Vagina (tissue), 2 donors: ENCODE data around the gene SPTLC1. TPM values are rescaled to one million over a fixed set of nuclear protein-coding genes. Genes with fewer than 3 reads are reported as not detected.
"Not testable (repeated sequence)": the region's sequence is repeated elsewhere in the genome, so short reads cannot be mapped to it uniquely, and the experiment has no call there.

Experiments
- DNase-seq, 2 donors: peaks; one replicate each; pipeline ENCODE4 v3.0.0-alpha.2; 2017; ENCODE audit errors: extremely low spot score in 2 of 2
- H3K27ac ChIP-seq: fragments of 200-600 bp; sonication (generic); one replicate; pipeline ENCODE4 v1.5.1; 2019
- H3K27me3 ChIP-seq: fragments of 200-600 bp; sonication (generic); one replicate; pipeline ENCODE4 v1.5.1; 2019
- H3K36me3 ChIP-seq, 2 donors: fragments of 200-600 bp; sonication (generic); one replicate each; pipeline ENCODE4 v1.5.1; 2017 to 2019
- H3K4me1 ChIP-seq: fragments of 200-600 bp; sonication (generic); one replicate; pipeline ENCODE4 v1.5.1; 2019
- H3K4me3 ChIP-seq, 2 donors: fragments of 200-600 bp; sonication (generic); 1 replicate in 1 of 2; 2 replicates in 1 of 2; pipeline ENCODE4 v1.5.1; 2016 to 2019
- H3K9me3 ChIP-seq: fragments of 200-600 bp; sonication (generic); one replicate; pipeline ENCODE4 v1.5.1; 2019
- POLR2A ChIP-seq, 2 donors: fragments of 450-650 bp; IDR thresholded peaks; one replicate each; pipeline ENCODE4 v1.6.1; 2017; ENCODE audit warnings: antibody characterized with exemption in 2 of 2, mild to moderate bottlenecking in 2 of 2, moderate library complexity in 2 of 2
- POLR2AphosphoS5 ChIP-seq, 2 donors: sonication (generic); formaldehyde crosslinking; IDR thresholded peaks; one replicate each; pipeline ENCODE4 v1.9.0; 2017; ENCODE audit warnings: antibody characterized with exemption in 2 of 2, mild to moderate bottlenecking in 2 of 2, low read depth in 1 of 2; ENCODE audit not compliant: insufficient read depth in 1 of 2
- intact Hi-C: fragments of 100-400 bp; cut with DNase I; formaldehyde crosslinking; loops from one replicate; pipeline ENCODE4 v1.15.1; 2023
- total RNA-seq: library from RNA; depleted of rRNA; stranded (reverse); fragments of >200 nt; gene quantifications from one replicate; pipeline ENCODE4 v1.2.3, GENCODE V29; 2016
- TF ChIP-seq, protein P1 (sequence below), 3 experiments: fragments of 450-650 bp in 2 of 3; fragments of 200-600 bp in 1 of 3; sonication (generic) in 1 of 3; IDR thresholded peaks; one replicate each; pipeline ENCODE4 v1.5.1; 2017 to 2019; ENCODE audit warnings: antibody characterized with exemption in 3 of 3, mild to moderate bottlenecking in 2 of 3, moderate library complexity in 2 of 3

The SPTLC1 gene
- total RNA-seq, 1 donor from 2014 or later, result 68.5 TPM

DNA sequence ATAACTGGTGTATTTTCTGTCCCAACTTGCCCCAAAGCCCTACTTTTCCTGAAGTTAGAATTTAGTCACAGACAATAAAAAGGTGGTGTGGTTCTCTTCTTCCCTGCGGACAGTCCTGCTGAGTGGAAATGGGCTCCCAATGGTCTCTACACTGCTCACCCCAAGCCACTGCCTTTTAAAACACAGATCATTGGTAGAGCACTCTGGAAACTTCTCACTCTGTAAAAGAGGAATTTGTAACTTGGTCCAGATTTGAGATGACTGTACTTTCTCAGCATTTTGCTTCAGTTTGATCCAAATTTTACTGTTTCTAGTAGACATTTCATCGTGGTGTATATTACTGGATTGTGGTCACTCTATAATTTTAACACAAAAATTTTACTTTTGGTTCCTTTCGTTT, 84.8 kb downstream of the SPTLC1 start:
- intact Hi-C loops, result no loop called here
- Histone ChIP-seq H3K4me1 (peaks cover 8% of the 10 kb centered on the region), H3K27me3 (no peaks in the 10 kb centered on the region), H3K36me3 (peaks cover 0 to 24% of the 10 kb centered on the region in 2 donors), H3K9me3 (no peaks in the 10 kb centered on the region), H3K4me3 (no peak overlapping the region), H3K27ac (no peak overlapping the region)
- TF ChIP-seq, protein P1, sequence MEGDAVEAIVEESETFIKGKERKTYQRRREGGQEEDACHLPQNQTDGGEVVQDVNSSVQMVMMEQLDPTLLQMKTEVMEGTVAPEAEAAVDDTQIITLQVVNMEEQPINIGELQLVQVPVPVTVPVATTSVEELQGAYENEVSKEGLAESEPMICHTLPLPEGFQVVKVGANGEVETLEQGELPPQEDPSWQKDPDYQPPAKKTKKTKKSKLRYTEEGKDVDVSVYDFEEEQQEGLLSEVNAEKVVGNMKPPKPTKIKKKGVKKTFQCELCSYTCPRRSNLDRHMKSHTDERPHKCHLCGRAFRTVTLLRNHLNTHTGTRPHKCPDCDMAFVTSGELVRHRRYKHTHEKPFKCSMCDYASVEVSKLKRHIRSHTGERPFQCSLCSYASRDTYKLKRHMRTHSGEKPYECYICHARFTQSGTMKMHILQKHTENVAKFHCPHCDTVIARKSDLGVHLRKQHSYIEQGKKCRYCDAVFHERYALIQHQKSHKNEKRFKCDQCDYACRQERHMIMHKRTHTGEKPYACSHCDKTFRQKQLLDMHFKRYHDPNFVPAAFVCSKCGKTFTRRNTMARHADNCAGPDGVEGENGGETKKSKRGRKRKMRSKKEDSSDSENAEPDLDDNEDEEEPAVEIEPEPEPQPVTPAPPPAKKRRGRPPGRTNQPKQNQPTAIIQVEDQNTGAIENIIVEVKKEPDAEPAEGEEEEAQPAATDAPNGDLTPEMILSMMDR (IDR thresholded peaks at IDR 0.05), result no peak
- TF ChIP-seq POLR2A (IDR thresholded peaks at IDR 0.05), result no peak
- TF ChIP-seq POLR2AphosphoS5 (IDR thresholded peaks at IDR 0.05; ENCODE audit: insufficient read depth in 1 of 2, low read depth in 1 of 2), result no peak
- no peak for DNase-seq

DNA sequence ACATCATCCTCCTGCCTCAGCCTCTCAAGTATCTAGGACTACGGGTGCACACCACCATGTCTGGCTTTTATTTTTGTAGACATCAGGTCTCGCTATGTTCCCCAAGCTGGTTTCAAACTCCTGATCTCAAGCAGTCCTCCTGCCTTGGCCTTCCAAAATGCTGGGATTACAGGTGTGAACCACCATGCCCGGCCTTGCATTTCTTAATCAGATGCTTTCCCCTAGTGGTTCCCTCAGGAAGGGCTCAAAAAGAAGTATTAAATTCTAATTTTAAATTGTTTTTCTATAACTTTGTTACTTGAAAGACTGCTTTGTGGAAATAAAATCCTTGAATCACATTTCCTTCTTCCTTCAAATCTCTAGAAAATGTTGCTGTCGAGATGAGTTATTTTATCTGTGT, 85.7 kb downstream of the SPTLC1 start:
- Histone ChIP-seq H3K9me3 (no peaks in the 10 kb centered on the region), H3K36me3 (peaks cover 0 to 24% of the 10 kb centered on the region in 2 donors), H3K4me1 (no peaks in the 10 kb centered on the region), H3K27me3 (no peaks in the 10 kb centered on the region), H3K4me3 (no peak overlapping the region), H3K27ac (no peak overlapping the region)
- TF ChIP-seq POLR2AphosphoS5 (IDR thresholded peaks at IDR 0.05; ENCODE audit: insufficient read depth in 1 of 2, low read depth in 1 of 2), result no peak
- no peak for TF ChIP-seq POLR2A (IDR thresholded peaks at IDR 0.05)
- TF ChIP-seq, protein P1 (IDR thresholded peaks at IDR 0.05), result no peak
- intact Hi-C loops, result no loop called here
- DNase-seq, result no peak

DNA sequence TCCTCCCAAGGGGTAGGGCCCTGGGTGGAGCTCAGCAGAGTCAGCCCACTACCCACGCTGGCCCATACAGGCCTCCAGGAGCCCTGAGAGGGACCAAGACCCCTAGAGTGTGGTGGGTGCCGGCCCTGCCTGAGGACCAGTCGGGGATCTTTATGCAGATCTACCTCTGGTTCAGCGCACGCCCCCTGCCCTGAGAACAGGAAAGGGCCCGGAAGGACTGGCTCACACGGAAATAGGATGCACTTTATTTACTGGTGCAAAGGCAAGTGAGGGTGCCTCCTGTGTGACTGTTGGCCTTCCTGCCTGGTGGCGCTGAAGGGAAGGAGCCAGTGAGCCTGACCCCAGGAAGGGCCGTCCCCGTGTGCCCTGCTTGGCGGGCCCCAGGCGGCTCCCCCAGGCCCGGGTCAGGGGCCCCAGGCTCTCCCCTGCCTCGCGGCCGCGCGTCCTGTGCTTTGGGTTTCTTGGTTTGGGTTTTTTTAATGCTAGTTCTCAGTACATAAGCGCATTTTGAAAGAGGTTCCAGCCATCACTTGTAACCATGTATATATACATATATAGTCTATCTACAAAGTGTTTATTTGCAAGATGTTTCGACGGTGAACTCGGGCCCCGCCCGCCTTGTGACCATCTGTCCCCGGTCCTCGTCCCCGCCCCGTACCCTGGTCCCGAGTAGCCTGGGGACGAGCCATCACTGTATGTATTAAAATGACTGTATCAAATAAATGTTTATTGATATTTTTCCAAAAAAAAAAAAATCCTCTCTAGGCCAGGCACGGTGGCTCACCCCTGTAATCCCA, 88.8 kb downstream of the SPTLC1 start:
- intact Hi-C loops, result no loop called here
- Histone ChIP-seq H3K36me3 (no peaks in the 10 kb centered on the region), H3K9me3 (no peaks in the 10 kb centered on the region), H3K4me3 (no peak overlapping the region), H3K27me3 (no peaks in the 10 kb centered on the region), H3K4me1 (no peaks in the 10 kb centered on the region), H3K27ac (no peak overlapping the region)
- no peak for DNase-seq
- TF ChIP-seq, protein P1 (IDR thresholded peaks at IDR 0.05), result no peak
- no peak for TF ChIP-seq POLR2A (IDR thresholded peaks at IDR 0.05)
- TF ChIP-seq POLR2AphosphoS5 (IDR thresholded peaks at IDR 0.05; ENCODE audit: insufficient read depth in 1 of 2, low read depth in 1 of 2), result no peak

DNA sequence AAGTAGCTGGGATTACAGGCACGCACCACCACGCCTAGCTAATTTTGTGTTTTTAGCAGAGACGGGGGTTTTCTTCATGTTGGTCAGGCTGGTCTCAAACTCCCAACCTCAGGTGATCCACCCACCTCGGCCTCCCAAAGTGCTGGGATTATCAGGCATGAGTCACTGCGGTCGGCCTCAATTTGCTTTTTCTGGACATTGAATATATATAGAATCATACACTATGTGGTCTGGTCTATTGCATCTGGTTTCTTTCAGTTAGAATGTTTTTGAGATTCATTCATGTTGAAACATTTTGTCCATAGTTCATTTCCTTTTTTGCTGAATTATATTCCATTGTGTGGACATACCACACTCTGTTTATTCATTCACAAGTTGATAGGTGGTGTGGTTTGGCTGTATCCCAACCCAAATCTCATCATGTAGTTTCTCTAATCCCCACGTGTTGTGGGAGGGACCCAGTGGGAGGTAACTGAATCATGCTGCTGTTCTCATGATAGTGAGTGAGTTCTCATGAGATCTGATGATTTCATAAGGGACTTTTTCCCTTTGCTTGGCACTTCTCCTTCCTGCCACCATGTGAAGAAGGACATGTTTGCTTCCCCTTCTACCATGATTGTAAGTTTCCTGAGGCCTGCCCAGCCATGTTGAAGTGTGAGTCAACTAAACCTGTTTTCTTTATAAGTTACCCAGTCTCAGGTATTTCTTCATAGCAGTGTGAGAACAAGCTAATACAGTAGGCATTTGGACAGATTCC, 93.2 kb downstream of the SPTLC1 start:
- DNase-seq, H3K36me3 ChIP-seq, H3K27me3 ChIP-seq, intact Hi-C loops, H3K9me3 ChIP-seq, H3K27ac ChIP-seq, H3K4me1 ChIP-seq, H3K4me3 ChIP-seq: not testable (repeated sequence)

DNA sequence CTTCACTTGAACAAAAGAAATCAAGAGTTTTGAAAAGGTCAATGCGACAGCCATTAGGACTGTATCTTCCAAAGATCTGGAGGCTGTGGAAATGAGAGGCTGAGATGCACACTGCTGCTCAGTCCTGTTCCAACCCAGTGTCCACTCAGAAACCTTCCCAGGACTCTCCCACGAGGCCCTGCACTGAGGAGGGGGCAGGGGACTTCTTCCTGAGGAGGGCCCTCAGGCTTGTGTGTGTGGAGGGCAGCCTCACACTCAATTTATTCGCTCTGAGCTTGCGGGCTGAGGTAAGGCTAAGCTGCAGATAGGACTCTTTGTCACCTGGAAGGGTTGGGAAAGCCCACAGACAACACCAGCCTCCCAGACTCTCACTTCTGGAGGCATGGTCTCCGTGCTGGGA, 95.6 kb downstream of the SPTLC1 start:
- intact Hi-C loops, result no loop called here
- Histone ChIP-seq H3K4me3 (no peak overlapping the region), H3K4me1 (no peaks in the 10 kb centered on the region), H3K9me3 (no peaks in the 10 kb centered on the region), H3K27ac (no peak overlapping the region), H3K36me3 (no peaks in the 10 kb centered on the region), H3K27me3 (no peaks in the 10 kb centered on the region)
- no peak for DNase-seq
- TF ChIP-seq, protein P1 (IDR thresholded peaks at IDR 0.05), result no peak
- TF ChIP-seq POLR2AphosphoS5 (IDR thresholded peaks at IDR 0.05; ENCODE audit: insufficient read depth in 1 of 2, low read depth in 1 of 2), result no peak
- TF ChIP-seq POLR2A (IDR thresholded peaks at IDR 0.05), result no peak
